ENCODE results near the gene ZFP42.

- TF ChIP-seq POLR2A (IDR thresholded peaks at IDR 0.05) (no peak), CTCF (IDR thresholded peaks at IDR 0.05) (no peak)
Measured at GRCh38 chr4:188032583-188032982, 37.0 kb downstream of the ZFP42 start.
